H1 (cell line): ENCODE results near the gene ERG28. TPM values are rescaled to one million over a fixed set of nuclear protein-coding genes. Genes with fewer than 3 reads are reported as not detected.

Experiments
- EP300 ChIP-seq, 2 experiments: IDR thresholded peaks; 1 replicate in 1 of 2; 2 replicates in 1 of 2; pipeline ENCODE4 v1.6.1; 2011 to 2012; ENCODE audit warnings: low read depth in 2 of 2, low read length in 2 of 2, mild to moderate bottlenecking in 2 of 2, borderline replicate concordance in 1 of 2, inconsistent platforms in 1 of 2, moderate library complexity in 1 of 2
- JUND ChIP-seq: IDR thresholded peaks from 2 replicates; pipeline ENCODE4 v1.6.1; 2011; ENCODE audit warnings: mild to moderate bottlenecking, improper control_type of control experiment, low read length
- POLR2A ChIP-seq, 2 experiments: IDR thresholded peaks; 1 replicate in 1 of 2; 2 replicates in 1 of 2; pipeline ENCODE4 v1.6.1; 2011; ENCODE audit warnings: low read depth in 2 of 2, low read length in 2 of 2, mild to moderate bottlenecking in 2 of 2; ENCODE audit errors: control extremely low read depth in 1 of 2
- SAP30 ChIP-seq: fragments of 300-600 bp; sonication (generic); IDR thresholded peaks from 2 replicates; pipeline ENCODE4 v1.7.1; 2012; ENCODE audit warnings: low read length, moderate library complexity, mild to moderate bottlenecking, inconsistent platforms; ENCODE audit not compliant: insufficient read depth, insufficient replicate concordance
- SIN3A ChIP-seq, 2 experiments: IDR thresholded peaks in 1 of 2; conservative IDR thresholded peaks in 1 of 2; 2 replicates each; pipeline ENCODE4 v1.6.1; 2011 to 2012; ENCODE audit warnings: low read length in 2 of 2, improper control_type of control experiment in 1 of 2, low read depth in 1 of 2, mild to moderate bottlenecking in 1 of 2
- polyA plus RNA-seq, 7 experiments: library from polyadenylated mRNA; depleted of rRNA in 3 of 7; stranded (reverse) in 5 of 7; unstranded in 2 of 7; fragments of >200 nt in 5 of 7; fragments of 200-250 nt in 2 of 7; gene quantifications; 1 replicate in 5 of 7; 2 replicates in 1 of 7; 4 replicates in 1 of 7; pipeline versions ENCODE4 v1.2.1 to v1.2.3, GENCODE V29; 2011 to 2013; ENCODE audit warnings: missing spikeins in 2 of 7, mixed read lengths in 2 of 7
- total RNA-seq: library from RNA; stranded (reverse); fragmentation: NEBNext Ultra II Directional; extraction: Animal tissue kit (Norgen Biotek cat#: 25700); gene quantifications from 2 replicates; pipeline ENCODE4 v1.2.1, GENCODE V29; 2021

Gene ERG28
- total and polyA plus RNA-seq, 2 of the 8 experiments (the other 6 are each of a cell fraction or from before 2014, with no cell fraction given), result 32.6 to 56.7 TPM

GRCh38 chr14:75703467-75703866, 42.8 kb upstream of the ERG28 start (continued):
- TF ChIP-seq JUND, result no peak
- TF ChIP-seq EP300 (IDR thresholded peaks at IDR 0.05; ENCODE audit: borderline replicate concordance in 1 of 2, low read depth in 2 of 2, low read length in 2 of 2), result no peak
- TF ChIP-seq SIN3A (conservative IDR thresholded peaks at IDR 0.05 in 1 of 2, IDR thresholded peaks at IDR 0.05 in 1 of 2; ENCODE audit: low read depth in 1 of 2, low read length in 2 of 2), result no peak
- no peak for TF ChIP-seq SAP30
- no peak for TF ChIP-seq POLR2A (IDR thresholded peaks at IDR 0.05; ENCODE audit: control extremely low read depth in 1 of 2, low read depth in 2 of 2, low read length in 2 of 2)
